Measurements from ENCODE around the gene SMNDC1. TPM values are rescaled to one million over a fixed set of nuclear protein-coding genes. Genes with fewer than 3 reads are reported as not detected.
"Not testable (repeated sequence)": the region's sequence is repeated elsewhere in the genome, so short reads cannot be mapped to it uniquely, and the experiment has no call there.

Gene SMNDC1
- total RNA-seq, 1 experiment from 2014 or later: 5.1 TPM

DNA sequence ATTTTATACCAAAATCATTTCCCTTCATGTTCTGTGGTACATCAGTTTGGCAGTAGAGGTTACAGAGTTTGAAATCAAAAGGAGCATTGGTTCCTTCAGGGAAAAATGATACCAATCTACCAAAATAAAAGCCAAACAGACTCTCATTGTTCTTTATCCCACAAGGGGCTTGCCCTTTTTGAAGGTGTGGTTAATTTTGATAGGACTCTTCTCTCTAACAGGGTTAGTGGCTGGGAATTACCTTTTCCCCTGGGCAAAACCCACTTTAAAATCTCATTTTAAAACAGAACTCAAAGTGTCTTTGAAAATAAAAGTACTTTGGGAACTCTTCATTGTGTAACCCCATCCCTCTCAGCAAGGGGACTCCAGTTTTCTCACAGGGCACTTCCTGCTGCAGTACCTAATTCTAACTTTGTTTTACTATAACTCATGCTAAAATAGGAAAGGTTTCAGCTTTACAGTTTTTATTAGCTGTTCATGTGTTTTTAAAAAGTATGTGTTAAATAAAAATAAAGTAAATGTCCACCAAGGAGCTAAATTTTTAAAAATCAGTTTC, 30.6 kb downstream of the SMNDC1 start:
- H3K9me3 ChIP-seq: no peaks in the 10 kb centered on the region
- no peak for DNase-seq

GRCh38 chr10:110273474-110273873, 31.2 kb downstream of the SMNDC1 start:
- no peaks in the 10 kb centered on the region for H3K27me3 ChIP-seq
- H3K4me3 ChIP-seq: no peak overlapping the region
- DNase-seq: peak; percentile 69
- H3K36me3 ChIP-seq: no peaks in the 10 kb centered on the region
- no peaks in the 10 kb centered on the region for H3K9me3 ChIP-seq

More for the DNA sequence above, 30.6 kb downstream of the SMNDC1 start:
- Histone ChIP-seq H3K27me3 (no peaks in the 10 kb centered on the region), H3K4me3 (no peak overlapping the region), H3K36me3 (no peaks in the 10 kb centered on the region)

GRCh38 chr10:110272995-110273394, 31.7 kb downstream of the SMNDC1 start:
- H3K27me3 ChIP-seq, DNase-seq, H3K4me3 ChIP-seq, H3K9me3 ChIP-seq, H3K36me3 ChIP-seq: not testable (repeated sequence)

DNA sequence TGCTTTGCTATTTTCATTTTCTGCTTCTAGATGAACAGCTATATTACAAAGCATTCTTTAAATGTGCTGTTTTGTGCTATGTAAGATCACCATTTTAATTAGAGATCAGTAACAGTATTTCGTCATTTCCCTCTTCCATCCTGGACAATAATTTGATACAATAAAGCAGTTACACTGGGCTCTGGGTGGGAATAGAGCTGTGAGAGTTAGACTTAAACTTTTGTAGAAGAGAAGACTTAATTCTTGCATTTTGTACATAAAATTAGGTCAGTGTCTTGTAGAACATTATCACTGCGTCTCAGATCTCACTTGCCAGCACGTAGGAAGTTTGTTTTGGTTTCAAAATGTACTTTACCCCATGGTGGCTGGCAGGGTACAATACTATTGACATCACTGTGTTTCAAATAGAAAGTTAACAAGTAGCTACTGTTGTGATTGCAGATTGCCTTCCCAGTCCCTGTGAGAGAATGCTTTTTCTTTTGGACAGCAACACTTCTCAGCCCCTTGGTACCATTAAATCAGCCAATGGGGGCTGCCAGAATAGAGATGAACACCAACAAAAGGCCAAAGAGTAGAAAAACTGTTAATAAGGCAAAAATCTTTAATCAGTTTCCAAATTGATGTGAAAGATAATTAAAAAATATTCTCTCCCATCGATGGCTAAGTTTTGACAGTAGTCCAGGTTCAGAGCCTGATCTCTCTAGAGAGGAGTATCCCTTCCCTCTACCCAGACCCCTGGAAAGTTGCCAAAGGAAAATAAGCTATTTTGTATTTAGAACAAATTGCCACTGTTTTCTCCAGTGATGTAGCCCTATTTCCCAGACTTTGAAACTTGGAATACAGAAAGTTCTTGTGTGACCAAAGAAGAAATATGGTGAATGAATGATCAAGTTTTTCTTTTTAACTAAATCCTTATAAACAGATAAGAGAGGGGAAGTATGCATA, 35.1 kb downstream of the SMNDC1 start:
- Histone ChIP-seq H3K4me3 (no peak overlapping the region), H3K36me3 (no peaks in the 10 kb centered on the region), H3K27me3 (no peaks in the 10 kb centered on the region), H3K9me3 (no peaks in the 10 kb centered on the region)
- DNase-seq: no peak

DNA sequence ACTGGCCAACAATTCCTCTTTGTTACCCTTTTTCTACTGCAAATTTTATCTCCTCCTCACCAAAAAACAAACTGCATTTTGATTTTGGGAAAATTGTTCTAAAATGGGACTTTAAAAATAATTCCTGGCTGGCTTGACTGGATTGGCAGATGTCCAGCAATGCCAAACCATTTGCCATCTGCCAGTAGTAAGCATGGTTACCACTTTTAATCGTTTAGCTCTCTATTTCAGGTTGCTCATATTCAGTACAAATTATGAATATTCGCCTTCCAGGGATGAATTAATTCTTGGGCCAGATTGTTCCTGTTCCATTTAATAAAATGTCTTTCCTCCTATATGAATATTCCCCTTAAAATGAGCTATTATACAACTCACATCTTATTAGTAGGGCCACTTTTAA, 35.7 kb downstream of the SMNDC1 start:
- no peaks in the 10 kb centered on the region for H3K36me3 ChIP-seq
- H3K27me3 ChIP-seq: no peaks in the 10 kb centered on the region
- H3K4me3 ChIP-seq: no peak overlapping the region
- DNase-seq: no peak
- H3K9me3 ChIP-seq: no peaks in the 10 kb centered on the region

DNA sequence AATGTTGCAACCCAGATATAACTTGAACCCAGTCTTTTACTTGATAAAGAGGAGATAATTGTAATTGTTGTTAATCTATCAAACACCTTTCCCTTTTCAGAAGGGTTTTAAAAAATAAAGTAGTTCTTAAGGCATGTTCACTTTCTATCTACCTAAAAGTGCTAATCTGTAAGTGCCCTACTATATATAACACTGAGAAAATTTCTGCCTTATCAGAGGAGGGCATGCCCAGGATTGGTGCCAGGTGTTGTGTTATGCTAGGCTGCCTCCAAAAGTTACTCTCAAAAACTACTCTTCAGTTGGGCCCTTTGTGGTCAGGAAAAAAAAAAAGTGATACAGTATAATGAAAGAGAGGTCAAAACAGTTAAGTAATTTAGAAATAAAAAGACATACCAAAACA, 36.3 kb downstream of the SMNDC1 start:
- DNase-seq: no peak
- no peak overlapping the region for H3K4me3 ChIP-seq

GRCh38 chr10:110267276-110267675, 37.4 kb downstream of the SMNDC1 start:
- Histone ChIP-seq H3K27me3 (no peaks in the 10 kb centered on the region), H3K9me3 (no peaks in the 10 kb centered on the region), H3K4me3 (no peak overlapping the region), H3K36me3 (no peaks in the 10 kb centered on the region)
- DNase-seq: no peak

More for the DNA sequence above, 36.3 kb downstream of the SMNDC1 start:
- Histone ChIP-seq H3K9me3 (no peaks in the 10 kb centered on the region), H3K27me3 (no peaks in the 10 kb centered on the region), H3K36me3 (no peaks in the 10 kb centered on the region)

GRCh38 chr10:110265573-110266193, 39.0 kb downstream of the SMNDC1 start:
- no peak for DNase-seq

GRCh38 chr10:110263164-110263563, 41.6 kb downstream of the SMNDC1 start:
- no peak overlapping the region for H3K4me3 ChIP-seq
- H3K36me3 ChIP-seq: no peaks in the 10 kb centered on the region
- no peaks in the 10 kb centered on the region for H3K9me3 ChIP-seq
- no peaks in the 10 kb centered on the region for H3K27me3 ChIP-seq
- DNase-seq: no peak

More at GRCh38 chr10:110265573-110266193, 39.0 kb downstream of the SMNDC1 start:
- no peaks in the 10 kb centered on the region for H3K27me3 ChIP-seq
- no peaks in the 10 kb centered on the region for H3K9me3 ChIP-seq
- H3K4me3 ChIP-seq: no peak overlapping the region
- no peaks in the 10 kb centered on the region for H3K36me3 ChIP-seq

GRCh38 chr10:110260746-110261477, 43.8 kb downstream of the SMNDC1 start:
- Histone ChIP-seq H3K27me3 (no peaks in the 10 kb centered on the region), H3K36me3 (no peaks in the 10 kb centered on the region), H3K9me3 (no peaks in the 10 kb centered on the region), H3K4me3 (no peak overlapping the region)
- DNase-seq: no peak

- Histone ChIP-seq H3K27me3 (no peaks in the 10 kb centered on the region), H3K36me3 (no peaks in the 10 kb centered on the region), H3K4me3 (no peak overlapping the region), H3K9me3 (no peaks in the 10 kb centered on the region)
- DNase-seq: no peak
These were observed 45.4 kb downstream of the SMNDC1 start for GRCh38 chr10:110259317-110259716.

- H3K9me3 ChIP-seq: no peaks in the 10 kb centered on the region
- H3K4me3 ChIP-seq: no peak overlapping the region
- DNase-seq: no peak
- H3K36me3 ChIP-seq: no peaks in the 10 kb centered on the region
- no peaks in the 10 kb centered on the region for H3K27me3 ChIP-seq
These were observed 46.2 kb downstream of the SMNDC1 start for GRCh38 chr10:110258542-110258941.

DNA sequence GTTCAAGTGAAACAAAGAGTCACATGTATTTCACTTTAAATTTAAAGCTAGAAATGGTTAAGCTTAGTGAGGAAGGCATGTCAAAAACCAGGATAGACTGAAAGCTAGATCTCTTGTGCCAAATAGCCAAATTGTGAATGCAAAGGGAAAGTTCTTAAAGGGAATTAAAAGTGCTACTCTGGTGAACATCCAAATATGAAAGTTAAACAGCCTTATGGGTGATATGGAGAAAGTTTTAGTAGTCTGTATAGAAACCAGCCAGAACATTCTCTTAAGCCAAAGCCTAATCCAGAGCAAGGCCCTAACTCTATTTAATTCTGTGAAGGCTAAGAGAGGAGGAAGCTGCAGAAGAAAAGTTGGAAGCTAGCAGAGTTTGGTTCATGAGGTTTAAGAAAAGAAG, 50.3 kb downstream of the SMNDC1 start:
- DNase-seq: no peak
- Histone ChIP-seq H3K4me3 (no peak overlapping the region), H3K27me3 (no peaks in the 10 kb centered on the region), H3K36me3 (no peaks in the 10 kb centered on the region), H3K9me3 (no peaks in the 10 kb centered on the region)

GRCh38 chr10:110252151-110252550, 52.6 kb downstream of the SMNDC1 start:
- no peak for DNase-seq
- Histone ChIP-seq H3K9me3 (no peaks in the 10 kb centered on the region), H3K36me3 (no peaks in the 10 kb centered on the region), H3K27me3 (no peaks in the 10 kb centered on the region), H3K4me3 (no peak overlapping the region)

DNA sequence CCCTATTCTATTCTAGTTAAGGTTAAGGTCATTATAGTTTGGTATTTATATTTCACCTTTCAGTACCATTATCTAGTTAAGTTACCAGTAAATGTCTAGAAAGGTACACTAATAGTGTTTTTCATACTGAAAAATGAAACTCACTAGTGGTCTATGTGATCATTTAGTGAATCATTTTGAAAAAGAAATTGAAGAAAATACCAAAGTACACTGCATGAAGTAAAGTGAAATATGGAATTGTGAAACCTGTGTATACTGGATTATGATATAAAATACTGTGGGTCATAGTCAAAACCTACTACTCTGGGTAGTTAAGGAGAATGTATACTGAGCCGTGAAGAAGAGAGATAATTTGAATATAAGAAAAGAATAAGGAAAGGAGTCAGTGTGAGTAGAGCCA, 53.3 kb downstream of the SMNDC1 start:
- H3K9me3 ChIP-seq, DNase-seq, H3K27me3 ChIP-seq, H3K36me3 ChIP-seq, H3K4me3 ChIP-seq: not testable (repeated sequence)

DNA sequence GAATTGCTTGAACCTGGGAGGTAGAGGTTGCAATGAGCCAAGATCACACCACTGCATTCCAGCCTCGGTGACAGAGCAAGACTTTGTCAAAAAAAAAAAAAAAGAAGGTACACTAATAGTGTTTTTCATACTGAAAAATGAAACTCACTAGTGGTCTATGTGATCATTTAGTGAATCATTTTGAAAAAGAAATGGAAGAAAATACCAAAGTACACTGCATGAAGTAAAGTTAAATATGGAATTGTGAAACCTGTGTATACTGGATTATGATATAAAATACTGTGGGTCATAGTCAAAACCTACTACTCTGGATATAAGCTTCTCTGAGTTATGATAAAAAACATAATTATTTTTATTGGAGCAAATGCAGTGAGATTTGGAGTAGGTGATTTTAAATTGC, 55.2 kb downstream of the SMNDC1 start:
- not testable (repeated sequence) for H3K27me3 ChIP-seq, DNase-seq, H3K36me3 ChIP-seq, H3K9me3 ChIP-seq, H3K4me3 ChIP-seq

- not testable (repeated sequence) for H3K9me3 ChIP-seq, H3K4me3 ChIP-seq, H3K36me3 ChIP-seq, DNase-seq, H3K27me3 ChIP-seq
These were observed 56.9 kb downstream of the SMNDC1 start for GRCh38 chr10:110247833-110248232.

Measured in MG63 (cell line).